ENCODE measurements around the gene AMIGO1. TPM values are rescaled to one million over a fixed set of nuclear protein-coding genes. Genes with fewer than 3 reads are reported as not detected.

AMIGO1 gene
- total and polyA plus RNA-seq, 10 of the 15 experiments (the other 5 are each of a cell fraction or from before 2014, with no cell fraction given), result 0.02 to 0.28 (median 0.08) TPM; not detected in 1

- H3K4me2 ChIP-seq (ENCODE audit: control insufficient read depth, insufficient read depth), result no peak overlapping the region
- H4K20me1 ChIP-seq (ENCODE audit: control insufficient read depth, insufficient read depth), result no peaks in the 10 kb centered on the region
- SMC1A ChIA-PET (ENCODE audit: uncharacterized antibody, unreplicated experiment), result no interaction called here
- H3K27me3 ChIP-seq (replicated peaks in 1 of 2; ENCODE audit: control insufficient read depth in 2 of 2, insufficient read depth in 2 of 2, low read length in 1 of 2), result no peaks in the 10 kb centered on the region
- WGBS (ENCODE audit: insufficient coverage, insufficient replicate concordance, low lambda C conversion rate, missing lambda C conversion rate), result 95% methylated on average over 2 of the region's 2 CpGs
- H3K27ac ChIP-seq (ENCODE audit: control insufficient read depth, insufficient read depth), result no peak overlapping the region
- H3K4me1 ChIP-seq (ENCODE audit: control insufficient read depth, insufficient read depth, low read length), result peaks cover 4% of the 10 kb centered on the region; the same call in 1 of the 2 replicates
- intact Hi-C loops (cut with micrococcal nuclease; ENCODE audit: unreplicated experiment) (no loop called here), in situ Hi-C loops (cut with MboI) (no loop called here)
- ATAC-seq, result no peak
- no peaks in the 10 kb centered on the region; a peak in 1 of 4 replicates for H3K36me3 ChIP-seq (ENCODE audit: control insufficient read depth in 2 of 2, insufficient read depth in 2 of 2, low read length in 1 of 2)
- FAIRE-seq, result no peak
- DNase-seq (ENCODE audit: low read depth, low spot score), result no peak
- POLR2A ChIA-PET, result no interaction called here
- no peak overlapping the region for H3K9ac ChIP-seq (ENCODE audit: control insufficient read depth, insufficient read depth, low read length)
- H2AFZ ChIP-seq (ENCODE audit: control insufficient read depth, low read depth, low read length), result no peak overlapping the region
- no peaks in the 10 kb centered on the region for H3K9me3 ChIP-seq (replicated peaks; ENCODE audit: control insufficient read depth, insufficient read depth, low read length)
- RAD21 ChIA-PET (ENCODE audit: unreplicated experiment), result no interaction called here
- TF ChIP-seq SUZ12 (IDR thresholded peaks at IDR 0.05; ENCODE audit: unreplicated experiment) (no peak), MEF2B (IDR thresholded peaks at IDR 0.05; ENCODE audit: partially characterized antibody, poor library complexity, severe bottlenecking) (no peak), PAX5 (IDR thresholded peaks at IDR 0.05; ENCODE audit: borderline replicate concordance, low read depth, low read length) (no peak), ZBTB33 (IDR thresholded peaks at IDR 0.05) (no peak), ZNF207 (IDR thresholded peaks at IDR 0.05; ENCODE audit: borderline replicate concordance) (no peak), MYB (IDR thresholded peaks at IDR 0.05; ENCODE audit: borderline replicate concordance, low read depth, low read length) (no peak)
- no peak overlapping the region for H3K4me3 ChIP-seq
- CTCF ChIA-PET, result no interaction called here
- peaks cover 87% of the 10 kb centered on the region for H3K79me2 ChIP-seq (ENCODE audit: control insufficient read depth, insufficient read depth, low read length)
- no TSS peak for BruUV-seq (replicated peaks)
Measured at GRCh38 chr1:109556563-109556962, 47.0 kb upstream of the AMIGO1 start.
